Epithelial cell of proximal tubule (primary cell): ENCODE results near the gene PPP1R3F. TPM values are rescaled to one million over a fixed set of nuclear protein-coding genes. Genes with fewer than 3 reads are reported as not detected.
A peak's percentile ranks its signal among the peaks of the same experiment; 100 is the strongest.
"Not testable (repeated sequence)": the region's sequence is repeated elsewhere in the genome, so short reads cannot be mapped to it uniquely, and the experiment has no call there.

Experiments used
- DNase-seq: peaks from one replicate; pipeline ENCODE4 v3.0.0-alpha.2; 2011; ENCODE audit warnings: low read depth
- H3K4me3 ChIP-seq: 2 replicates; pipeline ENCODE4 v1.5.1; 2011; ENCODE audit warnings: low read depth, mild to moderate bottlenecking, low read length
- total RNA-seq: library from RNA; depleted of rRNA; stranded (reverse); fragments of >200 nt; gene quantifications from 2 replicates; pipeline ENCODE4 v1.2.3, GENCODE V29; 2015
- TF ChIP-seq, protein P1 (sequence below): conservative IDR thresholded peaks from 2 replicates; pipeline ENCODE4 v1.5.1; 2012; ENCODE audit warnings: low read depth, mild to moderate bottlenecking, low read length

Gene PPP1R3F
- total RNA-seq, 1 donor from 2014 or later: 2.3 TPM

DNA sequence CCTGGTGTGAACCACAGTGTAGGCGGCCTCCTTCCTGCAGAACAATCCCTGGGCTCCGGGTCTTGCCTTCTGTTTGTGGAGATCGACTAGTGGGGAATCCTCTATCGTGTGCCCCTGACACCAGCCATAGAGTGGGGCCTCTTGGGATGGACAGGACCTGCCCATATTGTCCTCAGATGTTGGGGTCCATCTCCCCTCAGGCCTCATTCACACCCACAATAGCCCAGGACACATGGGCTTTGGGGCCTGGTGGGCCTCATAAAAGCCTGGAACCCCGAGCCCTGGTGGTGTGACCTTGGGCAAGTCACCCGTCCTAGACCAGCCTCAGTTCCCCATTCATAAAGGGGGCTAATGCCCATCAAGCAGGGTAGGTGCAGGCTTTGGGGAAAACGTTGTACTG is 20.6 kb downstream of the PPP1R3F start:
- no peak for DNase-seq
- H3K4me3 ChIP-seq: no peak overlapping the region
- TF ChIP-seq, protein P1, sequence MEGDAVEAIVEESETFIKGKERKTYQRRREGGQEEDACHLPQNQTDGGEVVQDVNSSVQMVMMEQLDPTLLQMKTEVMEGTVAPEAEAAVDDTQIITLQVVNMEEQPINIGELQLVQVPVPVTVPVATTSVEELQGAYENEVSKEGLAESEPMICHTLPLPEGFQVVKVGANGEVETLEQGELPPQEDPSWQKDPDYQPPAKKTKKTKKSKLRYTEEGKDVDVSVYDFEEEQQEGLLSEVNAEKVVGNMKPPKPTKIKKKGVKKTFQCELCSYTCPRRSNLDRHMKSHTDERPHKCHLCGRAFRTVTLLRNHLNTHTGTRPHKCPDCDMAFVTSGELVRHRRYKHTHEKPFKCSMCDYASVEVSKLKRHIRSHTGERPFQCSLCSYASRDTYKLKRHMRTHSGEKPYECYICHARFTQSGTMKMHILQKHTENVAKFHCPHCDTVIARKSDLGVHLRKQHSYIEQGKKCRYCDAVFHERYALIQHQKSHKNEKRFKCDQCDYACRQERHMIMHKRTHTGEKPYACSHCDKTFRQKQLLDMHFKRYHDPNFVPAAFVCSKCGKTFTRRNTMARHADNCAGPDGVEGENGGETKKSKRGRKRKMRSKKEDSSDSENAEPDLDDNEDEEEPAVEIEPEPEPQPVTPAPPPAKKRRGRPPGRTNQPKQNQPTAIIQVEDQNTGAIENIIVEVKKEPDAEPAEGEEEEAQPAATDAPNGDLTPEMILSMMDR: no peak

DNA sequence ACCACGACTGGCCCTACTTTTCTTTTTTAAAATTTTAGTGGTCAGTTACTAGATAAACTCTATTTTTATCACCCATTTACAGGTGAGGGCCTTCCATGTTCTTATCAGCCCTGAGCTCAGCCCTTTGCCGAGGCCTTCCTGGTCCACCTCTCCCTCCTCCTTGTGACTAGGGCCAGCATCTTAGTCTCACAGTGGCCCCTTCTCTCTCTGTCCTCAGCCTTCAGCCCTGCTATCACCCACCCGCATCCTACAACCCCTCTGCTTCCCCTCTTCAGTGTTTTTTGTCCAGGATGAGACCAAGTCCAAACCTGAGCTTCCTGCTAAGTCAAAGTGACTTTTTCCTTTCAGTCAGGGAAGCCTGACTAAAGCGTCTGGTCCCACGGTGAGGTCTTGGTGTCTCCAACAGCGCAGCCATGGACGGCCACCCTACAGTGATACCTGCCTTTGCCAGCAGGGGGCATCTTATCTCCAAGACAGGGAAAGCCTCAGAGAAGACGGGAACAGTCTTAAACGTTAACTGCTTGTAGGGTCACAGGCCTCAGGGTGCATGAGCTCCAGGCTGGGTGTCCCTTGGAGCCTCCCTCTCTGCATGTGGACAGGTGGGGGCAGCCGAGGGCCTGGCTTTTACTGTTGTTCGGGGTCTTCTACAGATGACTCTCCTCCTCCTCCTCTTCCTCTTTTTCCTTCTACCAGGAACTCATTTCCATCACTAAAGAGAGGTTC is 22.2 kb downstream of the PPP1R3F start:
- TF ChIP-seq, protein P1: peak; percentile 61
- H3K4me3 ChIP-seq: no peak overlapping the region
- no peak for DNase-seq

DNA sequence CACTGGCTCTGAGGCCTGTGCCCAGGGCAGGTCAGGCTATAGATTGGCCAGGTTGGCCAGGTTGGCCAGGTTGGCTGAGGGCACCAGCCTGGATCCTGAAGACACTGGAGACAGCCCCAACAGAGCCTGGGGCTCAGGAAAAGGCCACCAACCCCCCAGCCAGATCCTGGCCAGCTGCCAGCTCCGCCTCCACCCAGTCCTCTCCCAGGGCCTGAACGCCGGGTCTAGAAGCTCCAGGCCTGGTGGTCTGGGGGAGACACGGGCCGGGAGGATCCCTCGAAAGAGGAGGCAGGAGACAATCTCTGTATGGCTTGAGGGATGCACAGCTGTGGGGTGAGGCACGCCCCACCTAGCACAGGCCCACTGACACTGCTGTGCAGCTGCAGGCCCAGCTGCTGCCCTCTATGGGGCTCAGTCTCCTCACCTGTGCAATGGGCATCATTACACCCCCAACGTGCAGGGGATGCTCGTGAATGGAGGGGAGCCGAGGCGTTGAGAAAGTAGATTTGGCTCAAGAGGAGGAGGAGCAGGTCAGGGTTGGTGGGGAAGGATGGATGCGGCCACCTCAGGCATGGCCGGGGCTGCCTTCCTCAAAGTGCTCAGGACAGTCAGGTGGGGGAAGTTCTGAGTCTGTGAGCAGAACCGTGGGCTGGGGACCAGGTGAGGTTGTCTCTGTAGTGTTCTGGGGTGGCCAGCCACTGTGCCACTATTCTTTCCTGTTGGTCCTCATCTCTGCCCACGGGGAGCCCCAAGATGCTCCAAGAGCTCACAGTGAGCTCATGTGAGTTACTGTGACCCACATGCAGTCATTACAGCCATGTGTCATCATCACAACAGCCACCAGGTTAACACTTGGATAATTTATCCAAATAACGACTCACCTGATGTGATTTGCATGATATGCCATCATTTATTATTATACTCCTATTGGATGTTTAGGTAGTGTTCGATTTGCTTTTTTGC is 23.1 kb downstream of the PPP1R3F start:
- DNase-seq: no peak
- no peak overlapping the region for H3K4me3 ChIP-seq
- TF ChIP-seq, protein P1: no peak

DNA sequence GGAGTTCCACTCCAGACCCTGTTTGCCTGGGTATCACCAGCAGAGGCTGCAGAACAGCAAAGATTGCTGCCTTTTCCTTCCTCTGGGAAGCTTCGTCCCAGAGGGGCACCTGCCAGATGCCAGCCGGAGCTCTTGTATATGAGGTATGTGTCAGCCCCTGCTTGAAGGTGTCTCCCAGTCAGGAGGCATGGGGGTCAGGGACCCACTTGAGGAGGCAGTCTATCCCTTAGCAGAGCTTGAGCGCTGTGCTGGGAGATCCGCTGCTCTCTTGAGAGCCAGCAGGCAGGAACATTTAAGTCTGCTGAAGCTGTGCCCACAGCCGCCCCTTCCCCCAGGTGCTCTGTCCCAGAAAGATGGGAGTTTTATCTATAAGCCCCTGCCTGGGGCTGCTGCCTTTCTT is 29.7 kb downstream of the PPP1R3F start:
- DNase-seq, H3K4me3 ChIP-seq: not testable (repeated sequence)

DNA sequence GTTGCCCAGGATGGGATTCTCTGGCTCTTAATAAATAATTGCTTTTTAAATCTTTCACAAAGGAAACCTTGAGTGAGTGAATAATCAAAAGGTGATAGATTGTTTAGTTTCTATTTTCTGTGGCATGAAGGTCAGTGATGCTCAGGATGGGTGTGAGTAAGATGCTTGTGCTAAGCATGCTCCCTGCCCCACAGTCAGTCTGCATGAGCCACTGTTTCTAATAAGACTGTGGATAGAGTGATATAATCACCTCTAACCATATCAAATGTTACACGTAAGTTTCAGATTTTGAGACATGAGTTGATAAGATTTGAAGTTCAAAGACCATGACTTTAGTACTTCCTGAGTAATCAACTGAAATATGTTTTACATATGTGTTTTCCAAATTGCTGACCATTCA is 31.1 kb downstream of the PPP1R3F start:
- no peak for DNase-seq
- H3K4me3 ChIP-seq: no peak overlapping the region
- TF ChIP-seq, protein P1: no peak

DNA sequence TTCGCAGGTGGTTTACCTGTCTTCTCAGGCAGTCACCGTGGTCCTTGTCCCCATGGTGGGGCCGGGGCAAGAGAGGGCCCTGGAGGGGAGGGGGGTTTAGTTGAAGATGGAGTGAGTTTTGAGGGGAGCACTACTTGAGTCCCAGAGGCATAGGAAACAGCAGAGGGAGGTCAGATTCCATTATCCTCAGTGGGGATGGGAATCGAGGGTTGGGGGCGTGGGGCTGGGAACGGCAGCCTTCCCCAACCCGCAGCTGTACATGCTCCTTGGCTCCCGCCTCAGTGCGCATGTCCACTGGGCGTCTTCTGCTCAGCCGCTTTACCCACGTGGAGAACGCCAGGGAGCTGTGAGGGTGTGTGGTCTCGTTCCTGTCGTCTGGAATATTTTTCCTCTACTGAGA is 33.8 kb downstream of the PPP1R3F start, which contains the start of gene GAGE10:
TSS of gene GAGE10 (plus strand) at position 301 of the 400 bp plus-strand sequence. CDS start 1,214 bp downstream, outside the sequence.
- no peak for DNase-seq
- TF ChIP-seq, protein P1: no peak
- no peak within 1 kb of the TSS for H3K4me3 ChIP-seq

DNA sequence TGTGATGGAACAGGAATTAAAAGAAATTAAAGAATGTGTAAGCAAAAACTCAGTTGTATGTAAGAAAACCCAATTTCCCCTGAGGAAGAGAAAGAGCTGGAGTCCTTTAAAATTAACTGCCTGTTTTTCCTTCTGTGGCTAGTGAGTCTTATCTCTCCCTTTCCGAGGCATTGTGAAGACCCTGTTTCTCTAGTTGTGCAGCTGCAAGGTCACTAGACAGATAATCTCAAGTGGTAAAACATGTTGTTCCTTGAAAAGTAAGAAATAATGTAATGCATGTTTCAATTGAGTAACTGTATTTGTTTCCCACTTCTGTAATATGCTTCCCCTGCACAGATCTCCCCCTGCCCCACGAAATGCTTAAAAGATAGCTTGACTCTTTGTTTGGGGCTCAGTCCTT is 38.2 kb downstream of the PPP1R3F start:
- DNase-seq, H3K4me3 ChIP-seq: not testable (repeated sequence)
